Measurements from ENCODE around the gene TRIM3. TPM values are rescaled to one million over a fixed set of nuclear protein-coding genes. Genes with fewer than 3 reads are reported as not detected.

Gene TRIM3
- total RNA-seq, 1 experiment from 2014 or later: 14.4 TPM

DNA sequence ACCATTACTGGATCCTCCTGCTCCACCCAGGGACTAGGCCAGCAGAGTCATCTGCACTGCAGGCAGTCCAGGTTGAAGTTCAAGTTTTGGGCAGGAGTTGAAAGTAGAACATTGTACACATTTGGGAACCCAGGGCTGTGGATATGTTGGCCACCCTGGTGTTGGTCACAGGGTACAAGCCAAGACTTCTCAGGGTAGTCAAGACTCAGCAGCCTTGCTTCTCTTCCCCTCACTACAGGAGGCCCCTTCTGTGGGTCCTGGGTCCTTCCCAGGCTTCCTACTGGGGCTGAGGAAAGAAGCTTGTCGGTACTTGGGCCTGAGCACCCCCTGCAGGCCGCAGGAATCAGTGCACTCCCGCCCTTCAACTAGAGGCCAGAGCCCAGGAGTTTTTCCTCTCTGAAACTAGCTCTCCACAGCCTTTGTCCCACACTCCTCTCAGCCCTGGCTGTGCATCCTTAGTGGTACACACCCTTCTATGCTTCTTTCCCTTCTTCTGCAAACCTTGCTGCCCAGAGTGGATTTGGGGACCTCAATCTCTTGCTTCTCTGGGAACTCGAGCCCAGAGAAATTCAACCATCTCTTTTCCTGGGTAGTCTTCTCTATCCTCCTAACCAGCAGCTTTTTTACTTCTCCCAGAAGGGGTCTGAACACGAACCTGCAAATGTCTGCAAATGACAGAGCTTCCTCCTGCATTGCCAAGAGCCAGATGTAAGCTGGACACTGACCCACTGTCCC lies 30.3 kb downstream of the TRIM3 start:
- H3T11ph ChIP-seq (ENCODE audit: low read length): no peak overlapping the region
- H3K23me2 ChIP-seq (ENCODE audit: insufficient read length, low read depth, low read length, poor library complexity, severe bottlenecking): no peaks in the 10 kb centered on the region
- H2BK120ac ChIP-seq (ENCODE audit: low read depth, low read length, poor library complexity, severe bottlenecking): no peak overlapping the region
- H3K56ac ChIP-seq (ENCODE audit: insufficient read length, low read depth, low read length): no peak overlapping the region
- H3K18ac ChIP-seq (ENCODE audit: insufficient read length, low read depth, low read length): no peak overlapping the region
- no peak overlapping the region for H4K91ac ChIP-seq (ENCODE audit: insufficient read length, low read depth, low read length)
- no peak overlapping the region for H3K27ac ChIP-seq (ENCODE audit: insufficient read length, low read depth, low read length)
- Mint-ChIP-seq H3K4me1 (peaks cover 0 to 3% of the 10 kb centered on the region in 2 experiments; a peak in 1 of 4 replicates), H3K27me3 (ENCODE audit: low read depth) (no peaks in the 10 kb centered on the region), H3K9me3 (no peaks in the 10 kb centered on the region), H3K27ac (no peak overlapping the region), H3K4me3 (no peak overlapping the region), H3K36me3 (ENCODE audit: insufficient read depth in 1 of 3, low read depth in 3 of 3) (no peaks in the 10 kb centered on the region; a peak in 1 of 7 replicates)
- no peaks in the 10 kb centered on the region for H3K79me1 ChIP-seq (ENCODE audit: insufficient read depth, low read depth, low read length, poor library complexity, severe bottlenecking)
- H3K4me1 ChIP-seq (ENCODE audit: insufficient read depth, low read length): no peaks in the 10 kb centered on the region
- no peak overlapping the region for H2BK20ac ChIP-seq (ENCODE audit: low read depth, low read length, poor library complexity, severe bottlenecking)
- H2BK15ac ChIP-seq (ENCODE audit: low read depth, low read length): no peak overlapping the region
- H2AK5ac ChIP-seq (ENCODE audit: insufficient read length, low read length): no peak overlapping the region
- TF ChIP-seq, protein P1, sequence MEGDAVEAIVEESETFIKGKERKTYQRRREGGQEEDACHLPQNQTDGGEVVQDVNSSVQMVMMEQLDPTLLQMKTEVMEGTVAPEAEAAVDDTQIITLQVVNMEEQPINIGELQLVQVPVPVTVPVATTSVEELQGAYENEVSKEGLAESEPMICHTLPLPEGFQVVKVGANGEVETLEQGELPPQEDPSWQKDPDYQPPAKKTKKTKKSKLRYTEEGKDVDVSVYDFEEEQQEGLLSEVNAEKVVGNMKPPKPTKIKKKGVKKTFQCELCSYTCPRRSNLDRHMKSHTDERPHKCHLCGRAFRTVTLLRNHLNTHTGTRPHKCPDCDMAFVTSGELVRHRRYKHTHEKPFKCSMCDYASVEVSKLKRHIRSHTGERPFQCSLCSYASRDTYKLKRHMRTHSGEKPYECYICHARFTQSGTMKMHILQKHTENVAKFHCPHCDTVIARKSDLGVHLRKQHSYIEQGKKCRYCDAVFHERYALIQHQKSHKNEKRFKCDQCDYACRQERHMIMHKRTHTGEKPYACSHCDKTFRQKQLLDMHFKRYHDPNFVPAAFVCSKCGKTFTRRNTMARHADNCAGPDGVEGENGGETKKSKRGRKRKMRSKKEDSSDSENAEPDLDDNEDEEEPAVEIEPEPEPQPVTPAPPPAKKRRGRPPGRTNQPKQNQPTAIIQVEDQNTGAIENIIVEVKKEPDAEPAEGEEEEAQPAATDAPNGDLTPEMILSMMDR (conservative IDR thresholded peaks at IDR 0.05): peak; percentile 90
- no peaks in the 10 kb centered on the region for H3K9me3 ChIP-seq (ENCODE audit: control insufficient read depth, low read depth, low read length)
- no peak overlapping the region for H3K4ac ChIP-seq (ENCODE audit: low read depth, low read length)
- H3K27me3 ChIP-seq (ENCODE audit: insufficient read depth, low read length): no peaks in the 10 kb centered on the region
- peak; percentile 72 for DNase-seq
- H2AFZ ChIP-seq (ENCODE audit: low read length): no peak overlapping the region
- H3K9ac ChIP-seq (ENCODE audit: extremely low read depth, insufficient read length, low read length): no peak overlapping the region
- no peaks in the 10 kb centered on the region for H3K79me2 ChIP-seq (ENCODE audit: insufficient read depth, low read length)
- H2BK12ac ChIP-seq (ENCODE audit: insufficient read length, low read depth, low read length): no peak overlapping the region
- no peaks in the 10 kb centered on the region for H4K20me1 ChIP-seq (ENCODE audit: control insufficient read depth, insufficient read depth, insufficient read length)
- no peak overlapping the region for H4K8ac ChIP-seq (replicated peaks; ENCODE audit: insufficient read length, low read depth, low read length)
- H3K4me2 ChIP-seq (ENCODE audit: insufficient read depth, insufficient read length, low read length): no peak overlapping the region
- no peak overlapping the region for H3K23ac ChIP-seq (ENCODE audit: insufficient read length, low read depth, low read length)
- H2BK5ac ChIP-seq (ENCODE audit: insufficient read length, low read length): no peak overlapping the region
- no peak overlapping the region for H3K14ac ChIP-seq (ENCODE audit: insufficient read depth, low read length)
- WGBS (ENCODE audit: extremely low coverage, insufficient read length, low lambda C conversion rate): no CpG with 5 or more reads among the region's 5 CpGs
- H4K5ac ChIP-seq (ENCODE audit: insufficient read length, low read depth, low read length): no peak overlapping the region

All from H9 (cell line).